ENCODE measurements around the gene CEP55. TPM values are rescaled to one million over a fixed set of nuclear protein-coding genes. Genes with fewer than 3 reads are reported as not detected.
"Not testable (repeated sequence)": the region's sequence is repeated elsewhere in the genome, so short reads cannot be mapped to it uniquely, and the experiment has no call there.

The CEP55 gene
- total RNA-seq, 1 donor from 2014 or later: 3.2 TPM

- no peak overlapping the region for H3K27ac ChIP-seq
- H3K36me3 ChIP-seq: no peaks in the 10 kb centered on the region
- TF ChIP-seq, protein P1, sequence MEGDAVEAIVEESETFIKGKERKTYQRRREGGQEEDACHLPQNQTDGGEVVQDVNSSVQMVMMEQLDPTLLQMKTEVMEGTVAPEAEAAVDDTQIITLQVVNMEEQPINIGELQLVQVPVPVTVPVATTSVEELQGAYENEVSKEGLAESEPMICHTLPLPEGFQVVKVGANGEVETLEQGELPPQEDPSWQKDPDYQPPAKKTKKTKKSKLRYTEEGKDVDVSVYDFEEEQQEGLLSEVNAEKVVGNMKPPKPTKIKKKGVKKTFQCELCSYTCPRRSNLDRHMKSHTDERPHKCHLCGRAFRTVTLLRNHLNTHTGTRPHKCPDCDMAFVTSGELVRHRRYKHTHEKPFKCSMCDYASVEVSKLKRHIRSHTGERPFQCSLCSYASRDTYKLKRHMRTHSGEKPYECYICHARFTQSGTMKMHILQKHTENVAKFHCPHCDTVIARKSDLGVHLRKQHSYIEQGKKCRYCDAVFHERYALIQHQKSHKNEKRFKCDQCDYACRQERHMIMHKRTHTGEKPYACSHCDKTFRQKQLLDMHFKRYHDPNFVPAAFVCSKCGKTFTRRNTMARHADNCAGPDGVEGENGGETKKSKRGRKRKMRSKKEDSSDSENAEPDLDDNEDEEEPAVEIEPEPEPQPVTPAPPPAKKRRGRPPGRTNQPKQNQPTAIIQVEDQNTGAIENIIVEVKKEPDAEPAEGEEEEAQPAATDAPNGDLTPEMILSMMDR (IDR thresholded peaks at IDR 0.05): peak in 2 of 3 experiments; percentile 52 to 53
- TF ChIP-seq POLR2A (IDR thresholded peaks at IDR 0.05): no peak
- no peak for TF ChIP-seq POLR2AphosphoS5 (IDR thresholded peaks at IDR 0.05; ENCODE audit: insufficient read depth in 1 of 2, low read depth in 1 of 2)
- intact Hi-C loops (cut with DNase I): no loop called here
- no peak for DNase-seq (ENCODE audit: extremely low spot score in 2 of 2)
- no peaks in the 10 kb centered on the region for H3K4me1 ChIP-seq
- no peak overlapping the region for H3K4me3 ChIP-seq
- no peaks in the 10 kb centered on the region for H3K27me3 ChIP-seq
- H3K9me3 ChIP-seq: no peaks in the 10 kb centered on the region
Measured at GRCh38 chr10:93541402-93542357, 45.3 kb downstream of the CEP55 start.

GRCh38 chr10:93542358-93542791 is 46.0 kb downstream of the CEP55 start:
- Histone ChIP-seq H3K4me3 (no peak overlapping the region), H3K27me3 (no peaks in the 10 kb centered on the region), H3K4me1 (no peaks in the 10 kb centered on the region), H3K9me3 (no peaks in the 10 kb centered on the region), H3K27ac (no peak overlapping the region), H3K36me3 (no peaks in the 10 kb centered on the region)
- no peak for DNase-seq (ENCODE audit: extremely low spot score in 2 of 2)
- intact Hi-C loops (cut with DNase I): no loop called here
- TF ChIP-seq POLR2AphosphoS5 (IDR thresholded peaks at IDR 0.05; ENCODE audit: insufficient read depth in 1 of 2, low read depth in 1 of 2) (no peak), POLR2A (IDR thresholded peaks at IDR 0.05) (no peak)
- TF ChIP-seq, protein P1 (IDR thresholded peaks at IDR 0.05): peak in 1 of 3 experiments; percentile 12

DNA sequence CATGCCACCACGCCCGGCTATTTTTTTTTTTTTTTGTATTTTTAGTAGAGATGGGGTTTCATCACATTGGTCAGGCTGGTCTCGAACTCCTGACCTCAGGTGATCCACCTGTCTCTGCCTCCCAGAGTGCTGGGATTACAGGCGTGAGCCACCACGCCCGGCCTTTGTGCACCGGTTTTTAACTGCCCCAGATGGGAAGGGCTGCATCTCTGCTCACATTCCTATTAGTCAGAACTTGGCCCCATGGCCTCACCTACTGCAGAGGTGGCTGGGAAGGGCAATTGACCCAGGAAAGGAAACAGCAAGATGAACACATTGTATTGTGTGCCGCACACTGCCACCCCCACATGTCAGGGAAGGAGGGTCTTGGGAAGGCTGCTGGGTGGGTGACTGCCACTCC is 50.6 kb downstream of the CEP55 start:
- H3K4me3 ChIP-seq; H3K27ac ChIP-seq; H3K4me1 ChIP-seq; intact Hi-C loops (cut with DNase I); H3K27me3 ChIP-seq; H3K9me3 ChIP-seq; DNase-seq (ENCODE audit: extremely low spot score in 2 of 2); H3K36me3 ChIP-seq: not testable (repeated sequence)

- TF ChIP-seq POLR2AphosphoS5 (IDR thresholded peaks at IDR 0.05; ENCODE audit: insufficient read depth in 1 of 2, low read depth in 1 of 2): no peak
- TF ChIP-seq POLR2A (IDR thresholded peaks at IDR 0.05): no peak
- TF ChIP-seq, protein P1 (IDR thresholded peaks at IDR 0.05): no peak
- no peaks in the 10 kb centered on the region for H3K4me1 ChIP-seq
- intact Hi-C loops (cut with DNase I): no loop called here
- H3K27me3 ChIP-seq: no peaks in the 10 kb centered on the region
- H3K4me3 ChIP-seq: no peak overlapping the region
- no peak overlapping the region for H3K27ac ChIP-seq
- DNase-seq (ENCODE audit: extremely low spot score in 2 of 2): no peak
- no peaks in the 10 kb centered on the region for H3K9me3 ChIP-seq
- H3K36me3 ChIP-seq: no peaks in the 10 kb centered on the region
Measured at GRCh38 chr10:93547522-93547921, 51.1 kb downstream of the CEP55 start.

DNA sequence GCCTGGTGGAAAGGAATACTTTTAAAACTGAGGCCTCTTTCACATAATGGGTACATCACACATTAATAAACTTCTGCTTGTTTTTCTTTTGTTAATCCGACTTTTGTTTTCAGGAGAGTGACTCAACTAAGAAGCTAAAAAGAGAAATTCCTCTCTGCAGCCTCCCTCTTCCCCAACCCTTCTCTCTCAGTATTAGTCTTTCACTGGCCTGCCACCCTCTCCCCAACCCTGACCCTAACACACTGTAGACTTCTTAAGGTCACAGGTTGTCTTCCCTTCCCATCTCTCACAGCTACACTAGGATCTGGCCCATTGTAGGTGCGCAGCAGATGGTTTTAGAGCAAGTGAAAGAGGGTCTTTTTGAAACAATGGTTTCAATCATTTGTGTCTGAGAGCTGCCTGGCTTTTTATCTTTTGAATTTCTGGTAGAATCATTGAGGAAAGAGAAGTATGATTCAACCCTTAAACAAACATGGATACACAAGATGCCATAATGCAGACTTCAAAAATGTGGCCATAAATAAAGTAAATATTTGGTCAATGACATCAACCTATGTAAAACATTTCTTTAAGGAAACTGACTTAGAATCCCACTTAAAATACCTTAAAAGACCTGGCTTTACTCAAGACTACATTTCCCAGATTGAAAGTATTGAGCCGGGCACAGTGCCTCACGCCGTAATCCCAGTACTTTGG is 52.1 kb downstream of the CEP55 start:
- no peaks in the 10 kb centered on the region for H3K36me3 ChIP-seq
- no peak overlapping the region for H3K27ac ChIP-seq
- no peak overlapping the region for H3K4me3 ChIP-seq
- no peaks in the 10 kb centered on the region for H3K9me3 ChIP-seq
- H3K4me1 ChIP-seq: no peaks in the 10 kb centered on the region
- DNase-seq (ENCODE audit: extremely low spot score in 2 of 2): no peak
- intact Hi-C loops (cut with DNase I): no loop called here
- no peak for TF ChIP-seq POLR2A (IDR thresholded peaks at IDR 0.05)
- no peak for TF ChIP-seq POLR2AphosphoS5 (IDR thresholded peaks at IDR 0.05; ENCODE audit: insufficient read depth in 1 of 2, low read depth in 1 of 2)
- TF ChIP-seq, protein P1 (IDR thresholded peaks at IDR 0.05): no peak
- H3K27me3 ChIP-seq: no peaks in the 10 kb centered on the region

All from vagina (tissue), 2 donors.